HG03442 (cell line): Measurements from ENCODE around the gene MAP3K9.

Source experiments
- ATAC-seq: cut with Tn5 transposase; IDR thresholded peaks from one replicate; pipeline ENCODE4 v1.9.1; 2021; ENCODE audit warnings: mild to moderate bottlenecking, moderate library complexity; ENCODE audit not compliant: unreplicated experiment

Gene MAP3K9

GRCh38 chr14:70701610-70702009, 107.7 kb downstream of the MAP3K9 start:
- ATAC-seq, result no peak

- ATAC-seq, result no peak
These were observed 108.2 kb downstream of the MAP3K9 start for GRCh38 chr14:70700955-70701585.

- ATAC-seq, result no peak
These were observed 109.7 kb downstream of the MAP3K9 start for GRCh38 chr14:70699646-70700045.

- ATAC-seq, result no peak
These were observed 111.0 kb downstream of the MAP3K9 start for GRCh38 chr14:70698288-70698687.

- ATAC-seq, result no peak
These were observed 111.6 kb downstream of the MAP3K9 start for GRCh38 chr14:70697701-70698100.

GRCh38 chr14:70696026-70696425, 113.3 kb downstream of the MAP3K9 start:
- no peak for ATAC-seq

GRCh38 chr14:70692210-70692609, 117.1 kb downstream of the MAP3K9 start:
- ATAC-seq, result no peak

GRCh38 chr14:70685474-70686197, 123.7 kb downstream of the MAP3K9 start:
- ATAC-seq, result no peak

GRCh38 chr14:70683983-70684382, 125.3 kb downstream of the MAP3K9 start:
- no peak for ATAC-seq

GRCh38 chr14:70680748-70681147, 128.6 kb downstream of the MAP3K9 start:
- ATAC-seq, result no peak

- ATAC-seq, result no peak
These were observed 132.0 kb downstream of the MAP3K9 start for GRCh38 chr14:70677341-70677740.
